SJCRH30 (cell line): ENCODE data around the gene P3H2. TPM values are rescaled to one million over a fixed set of nuclear protein-coding genes. Genes with fewer than 3 reads are reported as not detected.
A peak's percentile ranks its signal among the peaks of the same experiment; 100 is the strongest.
"Not testable (repeated sequence)": the region's sequence is repeated elsewhere in the genome, so short reads cannot be mapped to it uniquely, and the experiment has no call there.

ENCODE experiments used
- DNase-seq, 2 experiments: peaks; one replicate each; pipeline ENCODE4 v3.0.0-alpha.2; 2015 to 2020
- H3K27ac ChIP-seq: fragments of 250-450 bp; sonication (Bioruptor Pico); 2 replicates; pipeline ENCODE4 v1.5.1; 2020; ENCODE audit warnings: mild to moderate bottlenecking, moderate library complexity
- H3K27me3 ChIP-seq: fragments of 250-450 bp; sonication (Bioruptor Pico); 2 replicates; pipeline ENCODE4 v1.5.1; 2020; ENCODE audit warnings: mild to moderate bottlenecking, moderate library complexity
- H3K36me3 ChIP-seq: fragments of 250-450 bp; sonication (Bioruptor Pico); 2 replicates; pipeline ENCODE4 v1.5.1; 2020; ENCODE audit warnings: mild to moderate bottlenecking, moderate library complexity
- H3K4me1 ChIP-seq: fragments of 250-450 bp; sonication (Bioruptor Pico); 2 replicates; pipeline ENCODE4 v1.5.1; 2020; ENCODE audit warnings: mild to moderate bottlenecking, moderate library complexity
- H3K4me3 ChIP-seq: fragments of 250-450 bp; sonication (Bioruptor Pico); 2 replicates; pipeline ENCODE4 v1.5.1; 2020; ENCODE audit warnings: mild to moderate bottlenecking, moderate library complexity
- H3K9me3 ChIP-seq: fragments of 250-450 bp; sonication (Bioruptor Pico); replicated peaks from 2 replicates; pipeline ENCODE4 v1.5.1; 2020; ENCODE audit warnings: mild to moderate bottlenecking, moderate library complexity
- total RNA-seq: library from RNA; depleted of rRNA; stranded (reverse); fragments of >200 nt; shearing (Covaris generic); gene quantifications from 2 replicates; pipeline ENCODE4 v1.2.3, GENCODE V29; 2014; rRNA removed

The P3H2 gene, protein sequence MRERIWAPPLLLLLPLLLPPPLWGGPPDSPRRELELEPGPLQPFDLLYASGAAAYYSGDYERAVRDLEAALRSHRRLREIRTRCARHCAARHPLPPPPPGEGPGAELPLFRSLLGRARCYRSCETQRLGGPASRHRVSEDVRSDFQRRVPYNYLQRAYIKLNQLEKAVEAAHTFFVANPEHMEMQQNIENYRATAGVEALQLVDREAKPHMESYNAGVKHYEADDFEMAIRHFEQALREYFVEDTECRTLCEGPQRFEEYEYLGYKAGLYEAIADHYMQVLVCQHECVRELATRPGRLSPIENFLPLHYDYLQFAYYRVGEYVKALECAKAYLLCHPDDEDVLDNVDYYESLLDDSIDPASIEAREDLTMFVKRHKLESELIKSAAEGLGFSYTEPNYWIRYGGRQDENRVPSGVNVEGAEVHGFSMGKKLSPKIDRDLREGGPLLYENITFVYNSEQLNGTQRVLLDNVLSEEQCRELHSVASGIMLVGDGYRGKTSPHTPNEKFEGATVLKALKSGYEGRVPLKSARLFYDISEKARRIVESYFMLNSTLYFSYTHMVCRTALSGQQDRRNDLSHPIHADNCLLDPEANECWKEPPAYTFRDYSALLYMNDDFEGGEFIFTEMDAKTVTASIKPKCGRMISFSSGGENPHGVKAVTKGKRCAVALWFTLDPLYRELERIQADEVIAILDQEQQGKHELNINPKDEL
- total RNA-seq = 31.5 and 36.5 TPM in 2 replicates

DNA sequence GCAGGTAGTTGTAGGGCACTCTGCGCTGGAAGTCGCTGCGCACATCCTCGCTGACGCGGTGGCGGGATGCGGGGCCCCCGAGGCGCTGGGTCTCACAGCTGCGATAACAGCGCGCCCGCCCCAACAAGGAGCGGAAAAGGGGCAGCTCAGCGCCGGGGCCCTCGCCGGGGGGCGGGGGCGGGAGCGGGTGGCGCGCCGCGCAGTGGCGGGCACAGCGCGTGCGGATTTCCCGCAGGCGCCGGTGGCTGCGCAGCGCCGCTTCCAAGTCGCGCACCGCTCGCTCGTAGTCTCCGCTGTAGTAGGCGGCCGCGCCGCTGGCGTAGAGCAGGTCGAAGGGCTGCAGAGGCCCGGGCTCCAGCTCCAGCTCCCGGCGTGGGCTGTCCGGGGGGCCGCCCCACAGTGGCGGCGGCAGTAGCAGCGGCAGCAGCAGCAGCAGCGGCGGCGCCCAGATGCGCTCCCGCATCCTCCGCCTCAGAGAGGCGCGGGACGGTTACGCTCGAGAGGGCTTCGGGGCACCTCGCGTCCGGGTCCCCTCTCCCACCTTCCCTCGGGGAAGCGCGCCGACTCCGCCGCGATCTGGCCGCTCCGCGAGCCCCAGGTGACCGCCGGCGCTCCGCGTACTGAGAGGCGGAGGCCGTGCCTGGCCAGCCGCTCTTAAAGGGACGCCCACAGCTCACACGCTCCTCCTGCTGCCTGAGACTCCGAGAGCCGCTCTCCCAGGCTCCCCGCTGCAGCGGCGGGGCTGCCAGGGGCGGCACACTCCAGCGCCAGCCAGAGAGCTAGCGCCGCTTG, at the start of gene P3H2:
Gene P3H2, minus strand, starts transcription at position 629 of the 792 bp plus-strand sequence. Its CDS starts 166 bp downstream, at position 463.
- Histone ChIP-seq H3K4me1 (peaks cover 8% of the 10 kb centered on the region; the same call in 1 of the 2 replicates), H3K27ac (peak within 1 kb of the TSS; percentile 71), H3K9me3 (no peaks in the 10 kb centered on the region), H3K27me3 (no peaks in the 10 kb centered on the region), H3K36me3 (no peaks in the 10 kb centered on the region), H3K4me3 (peak within 1 kb of the TSS; percentile 83)
- DNase-seq = peak; percentile 80 to 86

DNA sequence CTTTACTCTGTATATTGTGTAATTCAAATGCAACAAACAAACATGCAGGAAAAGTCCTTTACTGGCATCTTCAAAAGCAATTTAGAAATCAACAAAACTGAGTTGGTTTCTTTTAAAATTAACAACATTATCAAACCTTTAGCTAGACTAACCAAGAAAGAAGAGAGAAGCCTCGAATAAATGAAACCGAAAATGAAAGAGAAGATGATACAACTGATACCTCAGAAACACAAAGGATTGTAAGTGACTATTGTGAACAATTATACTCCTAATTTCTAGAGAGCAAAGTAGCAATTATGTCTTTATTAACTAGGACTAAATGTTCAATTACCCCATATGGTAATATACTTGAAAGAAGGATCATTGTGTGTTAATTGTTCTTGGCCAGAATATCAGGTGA, 49.2 kb upstream of the P3H2 start:
- Histone ChIP-seq H3K9me3 (no peaks in the 10 kb centered on the region), H3K36me3 (no peaks in the 10 kb centered on the region), H3K27me3 (no peaks in the 10 kb centered on the region), H3K4me1 (no peaks in the 10 kb centered on the region), H3K4me3 (no peak overlapping the region), H3K27ac (no peak overlapping the region)
- no peak for DNase-seq

DNA sequence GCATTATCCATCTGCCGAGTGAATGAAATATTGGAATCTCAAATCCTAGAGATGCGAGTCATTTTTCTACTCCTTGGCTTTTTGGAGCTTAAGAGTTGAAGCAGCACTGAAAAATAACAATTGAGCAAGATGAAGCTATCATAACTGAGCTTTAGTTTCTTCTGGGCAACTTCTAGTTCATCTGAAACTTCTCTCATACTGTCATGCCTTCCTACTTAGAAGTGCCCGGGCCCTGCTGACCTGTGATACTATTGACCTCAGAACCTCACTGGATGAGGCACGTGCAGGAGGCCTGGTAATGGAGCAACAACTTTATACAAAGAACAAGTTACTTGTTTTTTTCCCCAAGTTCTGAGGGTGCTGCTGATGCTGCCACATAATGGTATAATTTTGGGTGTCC, 48.5 kb upstream of the P3H2 start:
- Histone ChIP-seq H3K27me3 (no peaks in the 10 kb centered on the region), H3K9me3 (no peaks in the 10 kb centered on the region), H3K4me1 (no peaks in the 10 kb centered on the region), H3K27ac (no peak overlapping the region), H3K36me3 (no peaks in the 10 kb centered on the region), H3K4me3 (no peak overlapping the region)
- no peak for DNase-seq

DNA sequence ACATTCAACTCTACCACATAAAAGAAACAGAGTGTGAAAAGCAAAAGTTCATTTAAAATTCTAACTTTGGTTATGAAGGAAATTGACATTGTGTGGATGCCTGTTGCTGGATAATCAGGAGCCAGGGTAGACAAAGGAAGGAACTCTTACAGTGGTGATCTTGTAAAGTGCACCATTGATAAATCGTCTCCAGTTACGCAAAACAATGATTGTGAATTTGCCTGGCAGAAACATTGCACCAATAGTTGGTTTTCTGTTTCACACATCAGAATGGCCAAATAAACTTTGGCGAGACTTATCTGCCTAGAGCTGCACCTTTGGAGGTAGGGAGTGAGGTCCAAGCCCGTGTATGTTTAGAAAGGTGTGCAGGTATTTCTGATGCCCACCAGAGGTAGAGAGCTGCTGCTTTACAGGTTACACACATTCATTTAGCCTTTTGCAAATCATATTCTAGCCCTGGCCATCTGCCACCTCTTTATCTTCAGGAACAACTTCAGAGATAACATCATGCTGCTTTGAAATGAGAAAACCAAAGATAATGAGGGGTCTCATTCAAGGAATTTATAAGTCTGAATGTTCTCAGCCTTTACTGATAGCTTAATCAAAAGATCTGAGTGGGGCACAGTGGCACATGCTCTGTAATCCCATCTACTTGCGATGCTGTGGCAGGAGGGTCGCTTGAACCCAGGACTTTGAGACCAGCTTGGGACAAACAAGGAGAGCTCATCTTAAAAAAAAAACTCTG, 47.4 kb upstream of the P3H2 start:
- Histone ChIP-seq H3K4me1 (no peaks in the 10 kb centered on the region), H3K27me3 (no peaks in the 10 kb centered on the region), H3K4me3 (no peak overlapping the region), H3K27ac (no peak overlapping the region), H3K9me3 (no peaks in the 10 kb centered on the region), H3K36me3 (no peaks in the 10 kb centered on the region)
- no peak for DNase-seq

DNA sequence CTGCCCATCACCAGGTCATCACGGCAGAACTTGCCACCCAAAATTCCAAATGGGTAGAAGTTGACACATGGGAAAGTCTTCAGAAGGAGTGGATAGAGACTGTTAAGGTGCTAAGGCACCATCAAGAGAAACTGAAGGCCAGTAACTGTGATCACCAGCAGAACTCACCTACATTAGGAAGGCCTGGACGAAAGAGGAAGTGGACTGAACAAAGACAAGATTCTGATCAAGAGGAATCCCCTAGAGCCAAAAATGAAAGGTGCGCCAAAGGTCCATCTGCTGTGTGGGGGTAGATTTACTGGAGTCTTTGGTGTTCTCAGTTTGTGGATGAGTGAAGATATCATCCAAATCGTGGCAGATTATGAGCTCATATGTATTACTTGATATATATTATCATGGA, 46.3 kb upstream of the P3H2 start:
- Histone ChIP-seq H3K9me3 (no peaks in the 10 kb centered on the region), H3K4me1 (no peaks in the 10 kb centered on the region), H3K27ac (no peak overlapping the region), H3K27me3 (no peaks in the 10 kb centered on the region), H3K4me3 (no peak overlapping the region), H3K36me3 (no peaks in the 10 kb centered on the region)
- no peak for DNase-seq

DNA sequence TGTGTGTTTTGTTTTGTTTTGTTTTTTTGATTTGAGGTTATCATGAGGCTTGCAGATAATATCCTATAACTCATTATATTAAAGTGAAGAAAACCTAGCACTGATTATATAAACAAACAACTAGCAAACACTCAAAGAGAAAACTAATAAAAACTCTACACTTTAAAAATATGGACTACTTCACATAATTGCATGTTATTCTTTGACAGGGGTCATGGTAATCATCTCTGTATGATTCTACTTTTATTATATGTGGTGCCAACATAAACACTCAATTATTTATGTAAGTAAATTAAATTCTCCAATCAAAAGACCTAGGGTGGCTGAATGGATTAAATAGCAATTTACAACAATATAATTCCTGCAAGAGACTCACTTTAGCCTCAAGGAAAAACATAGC, 44.6 kb upstream of the P3H2 start:
- Histone ChIP-seq H3K4me3 (no peak overlapping the region), H3K9me3 (no peaks in the 10 kb centered on the region), H3K27me3 (no peaks in the 10 kb centered on the region), H3K27ac (no peak overlapping the region), H3K36me3 (no peaks in the 10 kb centered on the region), H3K4me1 (no peaks in the 10 kb centered on the region)
- no peak for DNase-seq

DNA sequence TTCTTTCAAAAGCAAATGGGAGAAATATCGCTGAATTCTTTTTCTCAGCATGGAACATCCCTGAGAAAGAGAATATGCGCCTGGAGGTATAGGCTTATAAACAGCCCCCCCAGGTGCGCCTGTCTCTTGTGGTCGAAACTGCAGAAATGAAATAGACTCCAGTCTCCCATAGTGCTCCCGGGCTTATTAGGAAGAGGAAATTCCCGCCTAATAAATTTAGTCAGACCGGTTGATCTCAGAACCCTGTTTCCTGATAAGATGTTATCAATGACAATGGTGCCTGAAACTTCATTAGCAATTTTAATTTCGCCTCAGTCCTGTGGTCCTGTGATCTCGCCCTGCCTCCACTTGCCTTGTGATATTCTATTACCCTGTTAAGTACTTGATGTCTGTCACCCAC, 41.3 kb upstream of the P3H2 start:
- H3K36me3 ChIP-seq, H3K27me3 ChIP-seq, DNase-seq, H3K9me3 ChIP-seq, H3K4me1 ChIP-seq, H3K27ac ChIP-seq, H3K4me3 ChIP-seq: not testable (repeated sequence)

DNA sequence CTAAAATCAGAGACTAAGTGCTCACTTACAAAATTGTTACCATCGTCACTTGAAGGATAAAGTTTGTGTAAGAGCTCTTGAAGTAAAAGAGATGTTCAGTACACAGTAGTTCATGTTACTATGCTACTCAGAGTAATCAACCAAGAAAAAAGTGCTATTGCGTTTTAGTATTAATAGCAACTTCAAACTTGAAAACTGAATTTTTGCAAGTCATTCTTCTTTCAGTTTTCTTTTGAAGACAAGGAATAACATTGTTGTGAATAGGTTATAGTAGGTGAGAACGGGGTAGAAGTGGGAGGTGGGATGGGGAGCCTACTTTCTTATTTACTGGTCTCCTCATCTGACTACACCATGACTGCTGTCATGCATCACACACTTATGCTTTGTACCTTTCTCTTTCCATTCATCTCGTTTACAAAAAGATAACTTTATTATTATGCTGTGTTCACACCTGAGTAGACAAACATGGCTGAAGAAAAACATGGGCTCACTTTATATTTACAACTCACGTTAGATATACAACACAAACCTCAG, 39.3 kb upstream of the P3H2 start:
- H3K4me3 ChIP-seq = no peak overlapping the region
- no peak overlapping the region for H3K27ac ChIP-seq
- H3K9me3 ChIP-seq = no peaks in the 10 kb centered on the region
- no peak for DNase-seq
- no peaks in the 10 kb centered on the region for H3K36me3 ChIP-seq
- H3K27me3 ChIP-seq = no peaks in the 10 kb centered on the region
- no peaks in the 10 kb centered on the region for H3K4me1 ChIP-seq

DNA sequence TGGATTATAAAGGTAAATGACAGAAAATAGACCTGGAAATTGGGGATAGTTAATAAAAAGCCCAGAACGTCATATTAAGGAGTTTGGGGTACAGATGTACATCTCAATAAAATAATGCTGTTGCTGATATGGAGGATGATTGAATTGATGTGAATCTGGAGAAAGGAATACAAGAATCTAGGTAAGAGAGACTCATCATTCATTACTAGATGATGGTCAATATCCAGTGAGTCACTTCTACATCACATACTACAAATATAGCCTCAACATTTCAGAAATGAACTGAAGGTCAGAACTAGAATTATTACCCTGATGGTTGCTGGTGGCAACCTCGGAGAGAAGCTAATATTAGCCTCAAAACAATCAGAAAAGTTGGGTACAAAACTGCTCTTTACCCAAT, 37.6 kb upstream of the P3H2 start:
- no peak overlapping the region for H3K27ac ChIP-seq
- DNase-seq = no peak
- H3K4me1 ChIP-seq = no peaks in the 10 kb centered on the region
- no peak overlapping the region for H3K4me3 ChIP-seq
- no peaks in the 10 kb centered on the region for H3K27me3 ChIP-seq
- no peaks in the 10 kb centered on the region for H3K36me3 ChIP-seq
- H3K9me3 ChIP-seq = no peaks in the 10 kb centered on the region

DNA sequence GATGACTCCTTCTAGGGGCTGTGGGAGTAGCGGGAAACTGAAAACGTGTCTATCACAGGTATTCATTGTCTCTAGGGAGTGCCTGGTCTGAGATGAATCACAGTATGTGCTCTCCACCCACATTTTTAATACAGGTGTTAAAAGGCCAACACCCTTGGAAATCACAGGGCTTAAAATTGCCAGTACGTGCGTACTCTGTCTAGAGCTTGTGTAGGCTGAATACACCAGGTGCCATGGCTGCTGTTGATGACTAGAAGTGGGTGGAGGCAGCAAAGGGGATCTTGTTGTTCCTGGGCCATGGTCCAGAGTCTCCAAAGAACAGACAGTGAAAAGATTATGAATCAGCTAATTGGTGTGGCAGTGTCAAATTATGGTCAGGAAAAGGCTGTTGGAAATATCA, 35.1 kb upstream of the P3H2 start:
- no peaks in the 10 kb centered on the region for H3K36me3 ChIP-seq
- DNase-seq = no peak

DNA sequence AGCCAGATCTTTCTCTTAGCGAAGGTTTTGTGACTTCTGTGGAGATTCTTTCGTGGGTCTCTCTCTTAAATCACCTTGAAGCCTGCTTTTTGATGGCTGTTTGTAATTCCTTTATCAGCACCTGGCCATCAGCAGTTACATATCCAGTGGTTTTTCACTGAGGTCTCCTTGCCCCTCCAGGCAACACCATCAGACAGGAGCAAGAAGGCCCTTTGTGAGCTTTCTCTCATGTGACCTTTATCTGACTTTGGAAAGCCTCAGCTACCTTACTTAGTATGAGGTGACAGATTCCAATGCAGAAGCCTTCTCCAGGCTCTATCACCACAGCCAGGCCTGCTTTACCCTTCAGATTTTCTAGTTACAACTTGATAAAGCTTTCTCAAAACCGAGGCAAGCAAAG, 30.0 kb upstream of the P3H2 start:
- Histone ChIP-seq H3K4me3 (no peak overlapping the region), H3K27ac (no peak overlapping the region), H3K27me3 (no peaks in the 10 kb centered on the region), H3K4me1 (no peaks in the 10 kb centered on the region), H3K36me3 (no peaks in the 10 kb centered on the region), H3K9me3 (no peaks in the 10 kb centered on the region)
- no peak for DNase-seq

More for the DNA sequence above, 35.1 kb upstream of the P3H2 start:
- H3K4me1 ChIP-seq = no peaks in the 10 kb centered on the region
- no peaks in the 10 kb centered on the region for H3K9me3 ChIP-seq
- no peak overlapping the region for H3K4me3 ChIP-seq
- no peaks in the 10 kb centered on the region for H3K27me3 ChIP-seq
- no peak overlapping the region for H3K27ac ChIP-seq

DNA sequence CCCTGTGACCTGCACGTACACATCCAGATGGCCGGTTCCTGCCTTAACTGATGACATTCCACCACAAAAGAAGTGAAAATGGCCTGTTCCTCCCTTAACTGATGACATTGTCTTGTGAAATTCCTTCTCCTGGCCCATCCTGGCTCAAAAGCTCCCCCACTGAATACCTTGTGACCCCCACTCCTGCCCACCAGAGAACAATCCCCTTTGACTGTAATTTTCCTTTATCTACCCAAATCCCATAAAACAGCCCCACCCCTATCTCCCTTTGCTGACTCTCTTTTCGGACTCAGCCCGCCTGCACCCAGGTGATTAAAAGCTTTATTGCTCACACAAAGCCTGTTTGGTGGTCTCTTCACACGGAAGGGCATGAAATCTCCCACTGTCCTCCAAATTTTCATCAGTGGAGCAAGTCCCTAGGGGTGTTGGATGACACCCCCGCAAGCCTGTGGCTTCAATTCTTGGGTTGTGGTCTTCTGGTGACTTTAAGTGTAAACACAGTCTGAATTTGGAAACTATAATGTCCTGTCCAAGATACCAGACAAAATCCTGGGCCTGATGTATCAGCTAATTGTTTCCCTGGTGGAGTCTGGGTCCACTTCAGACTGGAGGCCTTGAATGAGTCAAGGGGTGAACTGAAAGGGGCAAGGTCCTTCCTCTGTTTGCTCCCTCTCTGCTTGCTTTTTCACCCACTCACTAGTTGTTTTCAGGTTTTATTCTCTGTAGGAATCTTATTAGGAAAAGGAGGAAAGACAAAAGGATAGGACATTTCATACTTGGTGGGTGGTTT, 29.3 kb upstream of the P3H2 start:
- not testable (repeated sequence) for DNase-seq, H3K27me3 ChIP-seq, H3K36me3 ChIP-seq, H3K9me3 ChIP-seq, H3K27ac ChIP-seq, H3K4me1 ChIP-seq, H3K4me3 ChIP-seq

DNA sequence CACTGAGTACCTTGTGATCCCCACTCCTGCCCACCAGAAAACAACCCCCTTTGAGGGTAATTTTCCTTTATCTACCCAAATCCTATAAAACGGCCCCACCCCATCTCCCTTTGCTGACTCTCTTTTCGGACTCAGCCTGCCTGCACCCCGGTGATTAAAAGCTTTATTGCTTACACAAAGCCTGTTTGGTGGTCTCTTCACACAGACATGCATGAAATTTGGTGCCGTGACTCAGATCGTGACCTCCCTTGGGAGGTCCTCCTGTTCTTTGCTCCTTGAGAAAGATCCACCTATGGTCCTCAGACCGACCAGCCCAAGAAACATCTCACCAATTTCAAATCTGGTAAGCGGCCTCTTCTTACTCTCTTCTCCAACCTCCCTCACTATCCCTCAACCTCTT, 24.1 kb upstream of the P3H2 start:
- not testable (repeated sequence) for H3K27ac ChIP-seq, H3K36me3 ChIP-seq, DNase-seq, H3K4me3 ChIP-seq, H3K4me1 ChIP-seq, H3K27me3 ChIP-seq, H3K9me3 ChIP-seq

DNA sequence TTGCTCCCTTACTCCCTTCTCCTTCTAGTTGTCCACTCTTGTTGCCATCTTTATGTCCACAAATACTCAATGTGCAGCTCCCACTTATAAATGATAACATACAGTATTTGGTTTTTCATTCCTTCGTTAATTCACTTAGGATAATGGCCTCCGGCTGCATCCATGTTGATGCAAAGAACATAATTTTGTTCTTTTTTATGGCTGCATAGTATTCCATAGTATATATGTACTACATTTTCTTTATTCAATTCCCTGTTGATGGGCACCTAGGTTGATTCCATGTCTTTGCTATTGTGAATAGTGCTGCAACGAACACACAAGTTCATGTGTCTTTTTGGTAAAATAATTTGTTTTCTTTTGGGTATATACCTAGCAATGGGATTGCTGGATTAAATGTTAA, 21.3 kb upstream of the P3H2 start:
- Histone ChIP-seq H3K27me3 (no peaks in the 10 kb centered on the region), H3K36me3 (no peaks in the 10 kb centered on the region), H3K4me3 (no peak overlapping the region), H3K27ac (no peak overlapping the region), H3K9me3 (no peaks in the 10 kb centered on the region), H3K4me1 (no peaks in the 10 kb centered on the region)
- no peak for DNase-seq
